ENCODE results near the gene ADCY4. TPM values are rescaled to one million over a fixed set of nuclear protein-coding genes. Genes with fewer than 3 reads are reported as not detected.
A peak's percentile ranks its signal among the peaks of the same experiment; 100 is the strongest.

ADCY4 gene
- total RNA-seq, 6 experiments from 2014 or later: 2.3 to 7.2 (median 3.9) TPM

DNA sequence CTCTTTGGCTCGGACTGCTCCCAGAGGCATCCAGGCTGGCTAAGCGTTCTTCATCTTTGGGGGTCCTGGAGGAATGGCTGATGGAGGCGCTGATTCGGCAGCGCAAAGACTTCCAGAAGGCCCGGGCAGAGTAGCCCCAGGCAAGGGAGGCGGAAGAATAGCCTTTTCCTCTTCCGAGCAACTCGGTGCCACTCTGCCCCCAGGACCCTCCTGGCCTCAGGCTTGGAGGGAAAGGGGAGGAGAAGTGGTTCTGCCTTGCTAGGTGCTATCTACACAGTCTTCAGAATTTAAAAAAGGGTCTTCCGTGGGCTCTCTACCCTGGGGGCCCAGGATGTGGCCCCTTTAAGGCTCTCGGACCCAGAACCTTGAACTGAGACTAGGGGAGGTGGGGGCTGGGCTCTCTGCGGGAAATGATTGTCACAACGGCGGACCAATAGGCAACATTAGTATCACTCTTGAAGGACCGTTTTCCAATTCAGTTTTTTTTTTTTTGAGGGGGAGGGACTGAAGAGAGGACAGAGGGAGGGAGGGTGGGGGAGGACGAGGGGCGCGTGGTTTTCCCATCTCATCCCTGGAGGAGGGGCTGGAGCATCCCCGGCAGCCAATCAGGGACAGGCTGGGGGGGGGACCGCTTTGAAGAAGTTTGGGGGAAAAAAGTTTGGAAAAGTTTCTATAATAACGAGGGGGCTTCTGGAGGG is 32.8 kb upstream of the ADCY4 start, which contains the start of gene NFATC4:
NFATC4 (plus strand) TSS at position 671 of the 698 bp plus-strand sequence. CDS start 157 bp downstream, outside the sequence.
- no peak for DNase-seq
- no peaks in the 10 kb centered on the region for H3K36me3 ChIP-seq
- WGBS (ENCODE audit: insufficient coverage, low coverage, low lambda C conversion rate, missing lambda C conversion rate): 12% methylated on average over 13 of the region's 21 CpGs
- peak within 1 kb of the TSS; percentile 14 to 35 (median 15) for H3K27ac ChIP-seq
- ATAC-seq: no peak
- intact Hi-C loops (cut with DNase I): loop anchor here (5.0 kb wide), 1 partner anchor 65 kb away; no protein-coding TSS in a partner anchor
- H3K27me3 ChIP-seq: no peaks in the 10 kb centered on the region
- no peaks in the 10 kb centered on the region for H3K9me3 ChIP-seq
- TF ChIP-seq, protein P1, sequence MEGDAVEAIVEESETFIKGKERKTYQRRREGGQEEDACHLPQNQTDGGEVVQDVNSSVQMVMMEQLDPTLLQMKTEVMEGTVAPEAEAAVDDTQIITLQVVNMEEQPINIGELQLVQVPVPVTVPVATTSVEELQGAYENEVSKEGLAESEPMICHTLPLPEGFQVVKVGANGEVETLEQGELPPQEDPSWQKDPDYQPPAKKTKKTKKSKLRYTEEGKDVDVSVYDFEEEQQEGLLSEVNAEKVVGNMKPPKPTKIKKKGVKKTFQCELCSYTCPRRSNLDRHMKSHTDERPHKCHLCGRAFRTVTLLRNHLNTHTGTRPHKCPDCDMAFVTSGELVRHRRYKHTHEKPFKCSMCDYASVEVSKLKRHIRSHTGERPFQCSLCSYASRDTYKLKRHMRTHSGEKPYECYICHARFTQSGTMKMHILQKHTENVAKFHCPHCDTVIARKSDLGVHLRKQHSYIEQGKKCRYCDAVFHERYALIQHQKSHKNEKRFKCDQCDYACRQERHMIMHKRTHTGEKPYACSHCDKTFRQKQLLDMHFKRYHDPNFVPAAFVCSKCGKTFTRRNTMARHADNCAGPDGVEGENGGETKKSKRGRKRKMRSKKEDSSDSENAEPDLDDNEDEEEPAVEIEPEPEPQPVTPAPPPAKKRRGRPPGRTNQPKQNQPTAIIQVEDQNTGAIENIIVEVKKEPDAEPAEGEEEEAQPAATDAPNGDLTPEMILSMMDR (IDR thresholded peaks at IDR 0.05): no peak
- no peak for TF ChIP-seq POLR2A (IDR thresholded peaks at IDR 0.05)
- H3K4me3 ChIP-seq: peak within 1 kb of the TSS; percentile 16 to 31 (median 18)
- H3K4me1 ChIP-seq: no peaks in the 10 kb centered on the region

DNA sequence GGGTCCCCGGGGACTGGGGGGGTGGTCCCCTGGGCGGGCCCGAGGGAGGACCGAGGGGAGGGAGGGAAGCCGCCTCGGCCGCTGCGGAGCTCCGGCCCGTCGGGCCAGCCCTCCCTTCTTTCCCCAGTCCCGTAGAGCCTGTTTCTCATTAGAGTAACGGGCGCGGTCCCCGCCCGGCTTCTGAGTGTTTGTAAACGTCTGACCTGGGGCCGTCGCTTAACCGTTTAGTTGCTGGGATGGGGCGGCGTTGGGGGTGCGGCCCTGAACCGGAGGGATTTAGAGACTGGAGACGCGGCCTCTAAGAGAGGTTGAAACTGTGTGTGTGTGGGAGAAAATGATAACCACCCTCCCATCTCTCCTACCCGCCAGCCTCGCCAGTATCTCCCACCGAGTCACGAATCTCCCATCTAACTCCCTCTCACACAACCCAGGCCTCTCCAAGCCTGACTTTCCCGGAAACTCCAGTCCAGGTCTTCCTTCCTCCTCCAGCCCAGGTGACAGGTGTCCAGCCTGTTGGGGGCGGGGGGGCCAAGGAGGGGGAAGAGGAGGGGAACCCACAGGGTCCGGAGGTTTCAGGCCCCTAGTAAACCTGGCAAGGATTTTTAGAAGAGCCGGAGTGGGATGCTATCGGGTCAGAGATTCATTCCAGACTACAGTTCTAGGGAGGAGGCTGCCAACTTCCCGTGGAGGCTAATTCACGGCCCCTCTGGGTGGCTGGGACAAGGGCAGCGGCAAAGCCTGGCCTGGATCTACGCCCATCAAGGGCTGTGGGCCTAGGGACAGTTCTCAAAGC is 32.0 kb upstream of the ADCY4 start:
- intact Hi-C loops (cut with DNase I): loop anchor here (5.0 kb wide), 1 partner anchor 65 kb away; no protein-coding TSS in a partner anchor
- H3K36me3 ChIP-seq: no peaks in the 10 kb centered on the region
- H3K9me3 ChIP-seq: no peaks in the 10 kb centered on the region
- TF ChIP-seq, protein P1 (IDR thresholded peaks at IDR 0.05): no peak
- ATAC-seq: peak; percentile 37 to 52 (median 46)
- WGBS (ENCODE audit: insufficient coverage, low coverage, low lambda C conversion rate, missing lambda C conversion rate): 30% methylated on average over 20 of the region's 40 CpGs
- H3K4me1 ChIP-seq: no peaks in the 10 kb centered on the region
- no peaks in the 10 kb centered on the region for H3K27me3 ChIP-seq
- peak overlapping the region; percentile 14 to 35 (median 33) for H3K27ac ChIP-seq
- H3K4me3 ChIP-seq: peak overlapping the region in 2 of 3 donors; percentile 16
- peak in 2 of 3 donors; percentile 51 to 58 for DNase-seq

DNA sequence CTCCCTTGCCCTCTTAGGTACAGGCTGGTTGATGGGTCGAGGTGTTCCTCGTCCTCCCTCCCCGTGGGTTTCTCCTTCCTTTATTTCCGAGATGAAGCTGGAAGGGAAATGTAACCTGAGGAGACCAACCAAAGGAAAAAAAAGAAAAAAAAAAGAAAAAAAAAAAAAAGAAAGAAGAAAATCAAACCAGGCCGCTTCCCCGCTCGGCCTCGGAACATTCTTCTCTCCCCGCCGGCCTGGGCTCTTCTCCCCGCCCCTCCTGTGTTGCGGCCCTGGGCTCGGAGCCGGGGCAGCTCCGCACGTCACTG is 31.5 kb upstream of the ADCY4 start:
- WGBS (ENCODE audit: insufficient coverage, low coverage, low lambda C conversion rate, missing lambda C conversion rate): 29% methylated on average over 12 of the region's 16 CpGs
- ATAC-seq: no peak

More for the DNA sequence above, 31.5 kb upstream of the ADCY4 start:
- intact Hi-C loops (cut with DNase I): loop anchor here (5.0 kb wide), 1 partner anchor 66 kb away; no protein-coding TSS in a partner anchor
- H3K27me3 ChIP-seq: no peaks in the 10 kb centered on the region
- H3K9me3 ChIP-seq: no peaks in the 10 kb centered on the region
- peak overlapping the region in 2 of 3 donors; percentile 19 to 35 for H3K27ac ChIP-seq
- DNase-seq: no peak
- H3K36me3 ChIP-seq: no peaks in the 10 kb centered on the region
- H3K4me3 ChIP-seq: peak overlapping the region in 2 of 3 donors; percentile 16
- no peaks in the 10 kb centered on the region for H3K4me1 ChIP-seq
- no peak for TF ChIP-seq POLR2A (IDR thresholded peaks at IDR 0.05)
- TF ChIP-seq, protein P1 (IDR thresholded peaks at IDR 0.05): no peak

Measured in right lobe of liver (tissue), 6 donors.